Smooth muscle cell (in vitro differentiated cells): Measurements from ENCODE around the gene ANKS1A. TPM values are rescaled to one million over a fixed set of nuclear protein-coding genes. Genes with fewer than 3 reads are reported as not detected.

Experiments
- DNase-seq: peaks from one replicate; lab custom pipeline; 2025; ENCODE audit not compliant: unreplicated experiment; lab: John Stamatoyannopoulos, UW
- H2AFZ ChIP-seq: fragments of 200-600 bp; sonication (generic); 2 replicates; pipeline ENCODE4 v1.6.0; 2016; ENCODE audit warnings: antibody characterized with exemption, low read depth, mild to moderate bottlenecking
- H3F3A ChIP-seq: fragments of 200-600 bp; sonication (generic); 2 replicates; pipeline ENCODE4 v1.6.0; 2017; ENCODE audit warnings: antibody characterized with exemption, low read depth
- H3K27ac ChIP-seq: fragments of 200-600 bp; sonication (generic); 2 replicates; pipeline ENCODE4 v1.5.1; 2016; ENCODE audit warnings: low read depth, mild to moderate bottlenecking
- H3K27me3 ChIP-seq: fragments of 200-600 bp; sonication (generic); 2 replicates; pipeline ENCODE4 v1.6.1; 2016; ENCODE audit warnings: low read depth, mild to moderate bottlenecking
- H3K36me3 ChIP-seq: fragments of 200-600 bp; sonication (generic); 2 replicates; pipeline ENCODE4 v1.5.1; 2016; ENCODE audit warnings: low read depth
- H3K4me1 ChIP-seq: fragments of 200-600 bp; sonication (generic); 2 replicates; pipeline ENCODE4 v1.5.1; 2016; ENCODE audit warnings: low read depth
- H3K4me2 ChIP-seq: fragments of 200-600 bp; sonication (generic); 2 replicates; pipeline ENCODE4 v1.6.0; 2016; ENCODE audit warnings: mild to moderate bottlenecking
- H3K4me3 ChIP-seq: fragments of 200-600 bp; sonication (generic); 2 replicates; pipeline ENCODE4 v1.5.1; 2016; ENCODE audit warnings: mild to moderate bottlenecking
- H3K79me2 ChIP-seq: fragments of 200-600 bp; sonication (generic); 2 replicates; pipeline ENCODE4 v1.6.0; 2016; ENCODE audit warnings: low read depth, mild to moderate bottlenecking
- H3K9ac ChIP-seq: fragments of 200-600 bp; sonication (generic); 2 replicates; pipeline ENCODE4 v1.6.0; 2016; ENCODE audit warnings: low read depth
- H3K9me3 ChIP-seq: fragments of 200-600 bp; sonication (generic); replicated peaks from 2 replicates; pipeline ENCODE4 v1.5.1; 2016; ENCODE audit warnings: low read depth
- H4K20me1 ChIP-seq: fragments of 200-600 bp; sonication (generic); 2 replicates; pipeline ENCODE4 v1.6.0; 2016; ENCODE audit warnings: low read depth
- CTCF ChIP-seq: fragments of 200-600 bp; sonication (generic); IDR thresholded peaks from 2 replicates; pipeline ENCODE4 v1.5.1; 2017; ENCODE audit warnings: borderline replicate concordance, mild to moderate bottlenecking, antibody characterized with exemption; ENCODE audit not compliant: insufficient read depth, poor library complexity, severe bottlenecking
- WGBS: methylation state at CpG from one replicate; pipeline ENCODE4 v1.1.7; 2016; ENCODE audit warnings: low lambda C conversion rate; 5-methylcytosine and 5-hydroxymethylcytosine counted together
- polyA plus RNA-seq: library from polyadenylated mRNA; unstranded; fragments of >200 nt; fragmentation: Nextera tagmentation; extraction: Ambion mirVana; gene quantifications from 2 replicates; pipeline ENCODE4 v1.2.1, GENCODE V29; 2016
- total RNA-seq: library from RNA; depleted of rRNA; stranded (reverse); fragments of >200 nt; gene quantifications from 2 replicates; pipeline ENCODE4 v1.2.3, GENCODE V29; 2014

The ANKS1A gene
- total and polyA plus RNA-seq, 2 experiments from 2014 or later = 28.9 to 39.2 TPM

GRCh38 chr6:35069262-35069661 lies 180.2 kb downstream of the ANKS1A start:
- H3K4me1 ChIP-seq = no peaks in the 10 kb centered on the region
- H3F3A ChIP-seq = no peaks in the 10 kb centered on the region
- no peak overlapping the region for H3K27ac ChIP-seq
- no peak overlapping the region for H2AFZ ChIP-seq
- no peak overlapping the region for H3K4me2 ChIP-seq
- 56% methylated on average over 2 of the region's 2 CpGs for WGBS
- no peaks in the 10 kb centered on the region for H3K9me3 ChIP-seq
- TF ChIP-seq CTCF = no peak
- H3K79me2 ChIP-seq = peaks cover 5% of the 10 kb centered on the region
- no peak overlapping the region for H3K4me3 ChIP-seq
- no peak overlapping the region for H3K9ac ChIP-seq
- no peaks in the 10 kb centered on the region for H3K36me3 ChIP-seq
- H3K27me3 ChIP-seq = no peaks in the 10 kb centered on the region
- DNase-seq = no peak
- H4K20me1 ChIP-seq = peaks cover 17% of the 10 kb centered on the region

GRCh38 chr6:35070111-35070510 lies 181.1 kb downstream of the ANKS1A start:
- no peaks in the 10 kb centered on the region for H3K36me3 ChIP-seq
- 95% methylated on average over 2 of the region's 2 CpGs for WGBS
- H3K79me2 ChIP-seq = peaks cover 5% of the 10 kb centered on the region
- H4K20me1 ChIP-seq = peaks cover 17% of the 10 kb centered on the region
- no peak overlapping the region for H3K4me3 ChIP-seq
- no peaks in the 10 kb centered on the region for H3K4me1 ChIP-seq
- no peak overlapping the region for H3K27ac ChIP-seq
- H3K4me2 ChIP-seq = no peak overlapping the region
- TF ChIP-seq CTCF = no peak
- H2AFZ ChIP-seq = no peak overlapping the region
- no peaks in the 10 kb centered on the region for H3K9me3 ChIP-seq
- H3K27me3 ChIP-seq = no peaks in the 10 kb centered on the region
- DNase-seq = no peak
- no peaks in the 10 kb centered on the region for H3F3A ChIP-seq
- H3K9ac ChIP-seq = no peak overlapping the region

- no peak overlapping the region for H3K27ac ChIP-seq
- H3K27me3 ChIP-seq = no peaks in the 10 kb centered on the region
- H3K9ac ChIP-seq = no peak overlapping the region
- no peak for DNase-seq
- H3K4me3 ChIP-seq = no peak overlapping the region
- H2AFZ ChIP-seq = no peak overlapping the region
- no peaks in the 10 kb centered on the region for H3K36me3 ChIP-seq
- no peaks in the 10 kb centered on the region for H3K4me1 ChIP-seq
- 77% methylated on average over 12 of the region's 12 CpGs for WGBS
- peaks cover 17% of the 10 kb centered on the region for H4K20me1 ChIP-seq
- H3K4me2 ChIP-seq = no peak overlapping the region
- H3K9me3 ChIP-seq = no peaks in the 10 kb centered on the region
- peaks cover 5% of the 10 kb centered on the region for H3K79me2 ChIP-seq
- TF ChIP-seq CTCF = no peak
- H3F3A ChIP-seq = no peaks in the 10 kb centered on the region
Observed at GRCh38 chr6:35071347-35071994, 182.4 kb downstream of the ANKS1A start.

- Histone ChIP-seq H3K4me1 (no peaks in the 10 kb centered on the region), H4K20me1 (peaks cover 17% of the 10 kb centered on the region), H3K9me3 (no peaks in the 10 kb centered on the region), H3K4me2 (no peak overlapping the region), H3K27ac (no peak overlapping the region), H2AFZ (no peak overlapping the region), H3K4me3 (no peak overlapping the region), H3K36me3 (no peaks in the 10 kb centered on the region), H3K27me3 (no peaks in the 10 kb centered on the region), H3K9ac (no peak overlapping the region), H3F3A (no peaks in the 10 kb centered on the region), H3K79me2 (peaks cover 5% of the 10 kb centered on the region)
- 84% methylated on average over 15 of the region's 15 CpGs for WGBS
- TF ChIP-seq CTCF = no peak
- no peak for DNase-seq
Observed at GRCh38 chr6:35072051-35072697, 183.1 kb downstream of the ANKS1A start.
